NCI-H2196 treated with DMSO at 0.1 percent for 48 hours (cell line): Measurements from ENCODE around the gene DPYSL5.

Experiments used
- DNase-seq: peaks from one replicate; lab custom pipeline; 2025; ENCODE audit not compliant: unreplicated experiment; lab: John Stamatoyannopoulos, UW

Gene DPYSL5

DNA sequence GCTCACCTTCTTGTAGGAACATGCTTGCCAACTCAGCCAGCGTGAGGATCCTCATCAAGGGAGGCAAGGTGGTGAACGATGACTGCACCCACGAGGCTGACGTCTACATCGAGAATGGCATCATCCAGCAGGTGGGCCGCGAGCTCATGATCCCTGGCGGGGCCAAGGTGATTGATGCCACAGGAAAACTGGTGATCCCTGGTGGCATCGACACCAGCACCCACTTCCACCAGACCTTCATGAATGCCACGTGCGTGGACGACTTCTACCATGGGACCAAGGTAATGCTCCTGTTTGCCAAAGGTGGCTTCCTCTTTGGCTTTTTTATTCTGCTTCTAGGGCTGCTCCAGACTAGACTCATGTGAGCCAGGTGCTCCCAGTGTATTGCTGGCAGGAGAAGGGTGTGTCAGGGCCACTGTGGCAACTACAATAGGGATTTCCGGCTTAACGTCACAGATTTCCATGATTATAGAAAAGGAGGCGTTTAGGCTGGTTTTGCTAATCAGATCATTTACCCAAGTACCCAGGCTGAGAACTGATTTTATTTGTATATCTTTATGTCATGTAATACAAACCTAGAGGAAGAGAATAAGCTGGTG is 50.6 kb downstream of the DPYSL5 start:
- DNase-seq, result no peak

DNA sequence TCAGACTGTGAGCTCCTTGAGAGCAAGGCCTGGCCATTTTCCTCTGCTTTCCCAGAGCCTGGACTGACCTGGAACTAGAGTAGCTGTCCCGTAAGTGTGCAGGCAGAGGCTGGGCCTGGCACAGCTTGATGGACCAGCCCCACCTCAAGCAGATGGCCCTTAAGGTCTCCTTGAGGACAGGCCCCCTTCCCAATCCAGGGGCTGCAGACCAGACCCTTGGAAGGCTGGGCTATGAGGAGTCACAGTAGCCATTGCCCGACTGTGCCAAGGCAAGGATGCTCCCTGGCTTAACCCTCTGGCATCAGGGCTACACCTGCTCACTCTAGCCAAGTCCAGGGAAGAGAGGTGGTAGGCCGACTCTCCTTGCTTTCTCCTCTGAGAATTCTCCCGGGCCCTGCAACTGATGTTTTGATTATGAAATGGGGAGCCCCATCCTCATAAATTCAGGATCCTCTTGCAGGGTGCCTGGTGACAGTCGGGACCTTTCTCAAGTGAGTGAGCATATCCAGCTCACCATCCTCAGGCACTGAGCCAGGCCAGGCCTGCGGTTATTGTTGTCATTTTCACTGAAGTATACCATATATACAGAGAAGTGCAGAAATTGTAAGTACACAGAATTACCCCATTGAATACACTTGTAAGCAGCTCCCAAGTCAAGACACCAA is 51.7 kb downstream of the DPYSL5 start:
- no peak for DNase-seq

DNA sequence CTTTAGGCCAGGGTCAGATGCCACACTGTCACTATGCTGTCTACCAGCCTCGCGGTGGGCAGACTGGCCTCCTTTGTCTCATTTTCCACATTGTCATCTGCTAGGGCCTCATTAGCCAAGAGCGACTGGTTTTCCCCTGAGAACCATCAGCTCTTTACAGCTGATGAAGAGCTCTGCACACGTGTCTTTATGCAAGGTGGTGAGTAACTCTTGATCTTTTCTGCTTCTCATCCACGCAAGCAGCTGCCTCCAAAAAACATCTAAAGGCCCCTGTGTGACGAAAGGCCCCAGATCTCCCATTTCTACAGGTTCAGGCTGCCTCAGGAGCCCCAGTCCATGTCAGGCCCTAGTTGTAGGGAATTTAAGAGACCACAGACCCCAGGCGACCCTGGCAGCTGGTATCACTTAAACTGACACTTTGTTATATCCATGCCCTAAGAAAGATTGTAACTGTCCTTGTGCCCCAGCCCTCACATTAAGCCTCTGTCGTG is 52.9 kb downstream of the DPYSL5 start:
- DNase-seq, result no peak

DNA sequence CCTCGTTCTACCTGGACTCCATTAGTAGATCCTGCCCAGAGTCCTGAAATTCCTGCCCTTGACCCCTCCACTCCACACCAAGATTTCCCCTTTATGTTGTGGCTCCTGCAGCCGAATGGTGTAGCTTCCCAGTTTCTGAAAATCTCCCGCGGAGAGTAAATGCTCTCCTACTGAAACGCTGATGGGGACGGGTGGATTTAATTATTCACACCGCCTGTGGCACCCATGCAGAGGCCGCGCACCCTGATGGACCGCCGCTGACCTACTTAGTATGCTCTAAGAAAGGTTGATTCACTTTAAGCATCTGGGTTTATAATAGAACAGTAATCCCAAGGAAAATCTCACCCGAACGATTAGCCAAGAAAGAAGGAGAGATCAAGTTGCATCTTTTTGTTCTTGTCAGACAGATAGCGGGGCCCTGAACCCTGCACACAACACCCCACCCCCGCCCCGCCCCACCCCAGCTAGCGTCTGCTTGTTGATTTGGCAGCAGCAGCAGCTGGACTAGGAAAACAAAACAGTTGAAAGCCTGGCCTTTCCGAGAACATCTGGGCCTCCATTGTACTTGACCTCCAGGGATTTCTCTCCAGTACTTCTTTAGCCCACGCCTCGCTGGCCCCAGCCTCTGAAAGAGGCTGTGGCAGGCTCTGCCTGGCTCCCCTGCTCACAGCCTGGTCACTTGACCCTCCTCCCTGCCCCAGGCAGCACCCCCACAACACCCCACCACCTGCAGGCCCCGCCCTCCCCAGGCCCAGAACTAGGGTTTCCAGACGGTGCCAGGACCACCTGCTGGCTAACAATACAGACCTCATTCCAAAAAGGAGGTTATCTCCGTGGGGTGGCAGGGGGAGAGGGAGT is 53.6 kb downstream of the DPYSL5 start:
- no peak for DNase-seq

DNA sequence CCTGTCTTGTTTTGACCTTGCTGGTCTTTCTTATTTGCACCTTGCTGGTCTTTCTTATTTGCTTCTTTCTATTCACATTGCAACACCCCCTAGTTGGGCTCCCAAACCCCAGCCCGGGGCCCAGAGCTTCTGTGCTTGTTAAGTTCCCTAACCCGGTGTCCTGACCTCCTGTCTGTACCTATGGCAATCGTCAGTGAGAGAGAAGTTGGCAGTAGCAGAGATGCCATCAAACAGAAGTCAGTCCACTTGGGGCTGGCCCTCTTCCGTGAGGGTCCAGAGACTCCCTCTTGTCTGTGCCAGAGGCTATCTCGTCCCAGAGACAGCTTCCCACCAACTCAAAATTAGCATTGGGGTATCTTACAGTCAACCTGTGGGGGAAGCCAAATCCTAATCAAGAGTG is 55.7 kb downstream of the DPYSL5 start:
- DNase-seq, result no peak

DNA sequence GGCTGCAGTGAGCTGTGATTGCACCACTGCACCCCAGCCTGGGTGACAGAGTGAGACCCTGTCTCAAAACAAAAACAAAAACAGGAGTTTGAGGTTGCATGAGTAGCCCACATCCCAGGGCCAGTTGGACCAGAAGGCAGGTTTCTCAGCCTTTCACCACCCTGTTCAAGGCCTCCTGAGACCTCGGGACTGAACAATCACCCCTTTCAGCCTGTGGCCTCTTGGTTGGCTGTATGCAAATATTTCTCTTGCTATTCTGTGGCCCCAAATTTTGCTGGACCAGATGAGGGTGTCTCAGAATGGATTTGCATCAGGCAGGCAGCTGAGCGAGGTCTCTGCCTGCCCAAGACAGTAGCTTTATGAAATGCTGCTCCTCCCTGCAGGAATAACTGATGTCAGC is 56.9 kb downstream of the DPYSL5 start:
- DNase-seq, result no peak

DNA sequence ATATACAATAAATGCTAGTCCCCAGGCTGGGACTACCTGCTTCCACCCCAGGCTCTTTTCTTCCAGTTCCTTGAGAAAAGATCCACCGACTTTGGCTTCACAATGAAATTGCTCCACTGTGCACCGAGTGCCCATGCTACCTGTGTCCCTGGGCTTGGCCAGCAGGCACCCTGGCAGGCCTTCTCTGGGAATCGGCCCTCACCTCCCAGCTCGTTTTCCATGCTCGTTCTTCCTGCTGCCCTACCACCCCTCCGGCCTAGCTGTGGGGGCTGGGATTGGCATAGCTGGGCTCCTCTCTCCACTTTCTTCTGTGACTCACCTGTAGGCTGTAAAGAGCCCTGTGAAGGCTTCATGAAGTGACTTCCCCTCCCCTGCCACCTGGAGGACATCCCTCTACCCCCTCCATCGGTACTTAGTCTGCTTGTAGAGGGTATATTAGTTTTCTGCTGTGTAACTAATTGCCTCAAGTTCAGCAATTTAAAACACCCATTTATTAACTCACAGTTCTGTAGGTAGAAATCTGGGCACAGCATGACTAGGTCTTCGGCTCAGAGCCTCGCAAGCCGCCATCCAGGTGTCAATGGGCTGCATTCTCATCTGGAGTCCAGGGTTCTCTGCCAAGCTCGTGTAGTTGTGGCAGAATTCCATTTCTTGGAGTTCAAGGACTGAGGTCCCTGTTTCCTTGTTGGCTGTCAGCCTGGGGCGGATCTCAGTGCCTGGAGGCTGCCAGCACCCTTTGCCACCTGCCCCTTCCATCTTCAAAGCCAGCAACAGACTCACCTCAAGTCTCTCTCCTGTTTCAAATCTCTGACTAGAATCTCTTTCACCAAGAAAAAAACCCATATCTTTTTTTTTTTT is 57.6 kb downstream of the DPYSL5 start:
- peak; percentile 22 for DNase-seq

DNA sequence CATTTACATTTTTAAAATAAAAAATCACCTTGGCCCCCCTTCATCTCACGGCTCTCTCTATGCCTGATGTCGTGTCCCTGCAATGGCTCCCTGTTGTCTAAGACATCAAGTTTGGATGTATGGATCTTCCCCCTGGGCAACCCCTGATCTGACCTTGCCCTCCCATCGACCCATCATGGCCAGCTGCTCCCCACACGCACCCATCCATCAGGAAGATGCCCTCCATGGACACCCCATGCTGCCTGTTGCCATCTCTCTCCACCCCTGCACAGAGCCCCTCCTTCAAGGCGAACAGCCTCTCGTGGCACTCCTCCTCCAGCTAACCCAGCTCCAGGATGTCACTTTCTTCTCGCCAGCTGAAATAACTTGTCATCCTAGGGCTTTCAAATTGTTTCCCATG is 59.5 kb downstream of the DPYSL5 start:
- DNase-seq, result no peak

DNA sequence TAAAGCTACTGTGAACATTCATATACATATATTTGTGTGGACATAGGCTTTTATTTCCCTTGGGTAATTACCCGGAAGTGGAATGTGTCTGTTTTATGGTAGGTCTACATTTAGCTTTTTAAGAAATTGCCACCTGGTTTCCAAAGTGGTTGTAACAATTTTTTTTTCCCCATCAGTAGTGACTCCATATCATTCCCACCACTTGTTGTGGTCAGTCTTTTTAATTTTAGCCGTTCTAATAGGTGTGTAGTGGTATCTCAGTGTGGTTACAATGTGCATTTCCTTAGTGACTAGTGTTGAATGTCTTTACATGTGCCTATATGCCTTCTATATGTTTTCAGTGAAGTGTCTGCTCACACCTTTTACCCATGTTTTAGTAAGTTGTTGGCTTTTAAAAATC is 62.2 kb downstream of the DPYSL5 start:
- no peak for DNase-seq

DNA sequence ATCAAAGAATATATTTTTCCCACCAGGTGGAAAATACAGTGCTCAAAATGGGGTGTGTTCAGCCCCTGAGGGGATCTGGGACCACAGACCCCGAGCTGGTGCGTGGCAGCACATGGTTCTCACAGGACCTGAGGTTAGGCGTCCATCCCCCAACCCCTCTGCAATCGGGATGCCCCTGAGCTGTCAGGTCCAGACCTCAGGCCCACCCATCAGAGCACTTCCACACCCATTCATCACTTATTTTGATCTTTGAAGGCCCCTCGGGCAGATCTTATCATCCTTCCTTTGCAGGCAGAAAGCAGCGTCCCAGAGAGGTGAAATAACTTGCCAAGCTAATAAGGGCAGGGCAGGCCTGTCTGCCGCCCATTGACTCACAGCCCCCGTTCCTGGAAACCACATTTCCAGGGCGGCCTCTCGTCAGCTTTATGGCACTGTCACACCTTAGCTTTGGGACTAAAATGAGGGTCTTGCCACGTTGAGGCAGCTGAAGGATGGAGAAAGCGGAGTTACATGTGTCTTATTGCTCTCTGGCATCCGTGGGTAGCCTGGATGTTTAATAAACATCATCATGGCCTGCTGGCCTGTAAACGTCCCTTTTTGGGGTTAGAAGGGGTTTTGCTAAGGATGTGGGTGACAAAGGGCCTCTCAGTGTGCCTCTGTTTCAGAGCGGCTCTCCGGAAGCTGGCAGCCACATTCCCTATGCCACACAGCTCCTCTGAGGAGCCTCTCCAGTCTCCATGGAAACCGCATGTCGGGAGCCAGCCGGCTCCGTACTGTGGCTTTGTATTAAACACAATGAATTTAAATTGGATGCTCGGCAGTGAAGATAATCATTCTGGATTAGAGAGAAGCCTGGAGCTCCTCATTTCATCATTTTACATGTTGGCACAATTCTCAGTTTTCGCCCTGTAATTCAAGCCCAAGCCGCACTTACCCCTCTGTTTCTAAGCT is 64.3 kb downstream of the DPYSL5 start:
- peak; percentile 46 for DNase-seq

DNA sequence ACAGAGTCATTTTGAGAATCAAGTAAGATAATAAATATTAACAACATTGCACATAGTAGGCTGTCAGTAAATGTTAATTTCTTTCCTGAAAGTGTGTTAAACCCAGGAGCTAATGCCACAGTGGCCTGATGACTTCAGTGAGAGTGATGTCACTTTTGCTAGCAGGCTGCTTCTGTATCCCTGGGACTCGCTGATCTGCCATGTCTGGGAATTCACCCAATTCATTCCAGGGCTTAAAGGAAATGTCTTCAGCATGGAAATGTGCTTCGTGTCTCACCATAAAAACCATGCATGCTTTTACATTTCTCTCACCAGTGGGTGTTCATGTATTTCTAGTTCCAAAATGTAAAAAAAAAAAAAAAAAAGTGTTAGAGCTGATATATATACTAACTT is 65.7 kb downstream of the DPYSL5 start:
- no peak for DNase-seq

DNA sequence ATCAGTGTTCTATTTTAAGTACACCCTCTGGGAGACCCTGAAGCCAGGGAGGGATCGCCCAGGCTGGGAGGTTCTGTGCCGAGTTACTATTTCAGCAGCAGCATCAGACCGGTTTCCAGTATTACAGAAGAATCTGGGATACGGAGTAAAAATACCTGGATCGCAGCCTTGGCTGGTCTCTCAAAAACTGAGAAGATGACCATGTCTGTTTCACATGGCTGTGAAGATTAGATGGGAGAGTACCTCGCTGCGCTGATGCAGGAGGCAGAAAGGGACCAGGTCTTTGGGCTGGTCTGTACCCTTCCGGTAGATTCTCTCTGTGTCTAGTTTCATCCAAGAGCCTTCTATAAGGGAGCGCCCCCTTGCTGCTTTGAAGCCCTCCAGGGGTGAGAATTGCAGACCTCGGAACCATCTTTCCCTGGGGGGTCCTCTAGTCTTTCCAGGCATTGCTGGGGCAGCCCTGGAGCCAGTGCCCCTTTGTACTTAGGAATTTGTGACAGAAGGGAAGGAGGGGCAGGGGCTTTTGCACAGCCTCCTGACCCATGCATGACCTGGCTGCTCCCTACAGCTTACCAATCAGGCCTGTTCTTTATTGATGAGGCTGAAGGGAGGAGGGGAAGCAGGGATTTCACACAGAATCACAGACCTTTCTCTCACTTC is 66.2 kb downstream of the DPYSL5 start:
- DNase-seq, result no peak

DNA sequence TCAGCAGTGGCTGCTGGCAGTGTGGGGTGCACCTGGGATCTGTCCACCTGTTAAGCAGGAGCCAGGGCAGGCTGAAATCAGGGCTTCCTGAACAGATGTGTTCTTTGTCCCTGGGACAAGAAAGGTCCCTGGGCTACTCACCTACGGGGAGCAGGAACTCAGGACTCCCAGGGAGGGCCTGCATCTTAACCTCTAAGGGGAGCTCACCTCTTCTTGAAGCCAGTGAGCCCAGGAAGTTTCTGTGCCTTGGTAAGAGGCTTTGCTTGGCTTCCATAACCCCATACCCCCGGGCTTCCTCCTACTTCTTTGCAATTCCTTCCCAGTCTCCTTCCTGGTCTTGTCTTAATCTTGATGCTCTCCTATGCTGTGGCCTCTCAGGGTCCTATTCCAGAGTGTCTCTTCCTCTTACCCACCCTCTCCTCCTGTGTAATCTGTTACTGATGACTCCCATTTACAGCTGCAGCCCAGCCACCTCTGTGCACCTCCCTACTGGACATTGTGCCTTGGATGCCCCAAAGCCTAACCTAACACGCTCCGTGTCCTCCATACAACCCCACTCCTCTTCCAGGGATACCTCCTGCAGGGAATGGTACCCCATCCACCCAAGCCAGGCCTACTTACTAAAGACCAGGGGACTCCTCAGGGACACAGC is 66.9 kb downstream of the DPYSL5 start:
- no peak for DNase-seq

DNA sequence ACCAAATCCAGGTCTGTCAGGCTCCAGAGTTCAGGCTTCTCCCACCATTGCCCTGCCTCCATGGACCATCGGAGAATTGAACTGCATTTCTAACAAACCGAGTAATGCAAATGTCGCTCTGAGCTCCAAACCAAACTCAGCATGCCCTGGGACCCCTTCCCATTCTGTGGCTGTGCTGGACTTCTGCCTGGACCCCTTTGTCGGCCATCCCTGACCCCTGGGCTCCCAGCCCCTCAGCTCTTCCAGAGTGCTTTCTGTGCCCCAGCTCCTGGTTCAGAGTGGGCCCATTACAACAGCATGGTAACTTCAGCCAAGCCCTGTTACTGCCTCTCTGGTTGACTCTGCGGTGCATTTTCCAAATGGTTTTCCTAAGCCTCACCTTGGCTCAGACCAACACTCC is 67.4 kb downstream of the DPYSL5 start:
- no peak for DNase-seq

DNA sequence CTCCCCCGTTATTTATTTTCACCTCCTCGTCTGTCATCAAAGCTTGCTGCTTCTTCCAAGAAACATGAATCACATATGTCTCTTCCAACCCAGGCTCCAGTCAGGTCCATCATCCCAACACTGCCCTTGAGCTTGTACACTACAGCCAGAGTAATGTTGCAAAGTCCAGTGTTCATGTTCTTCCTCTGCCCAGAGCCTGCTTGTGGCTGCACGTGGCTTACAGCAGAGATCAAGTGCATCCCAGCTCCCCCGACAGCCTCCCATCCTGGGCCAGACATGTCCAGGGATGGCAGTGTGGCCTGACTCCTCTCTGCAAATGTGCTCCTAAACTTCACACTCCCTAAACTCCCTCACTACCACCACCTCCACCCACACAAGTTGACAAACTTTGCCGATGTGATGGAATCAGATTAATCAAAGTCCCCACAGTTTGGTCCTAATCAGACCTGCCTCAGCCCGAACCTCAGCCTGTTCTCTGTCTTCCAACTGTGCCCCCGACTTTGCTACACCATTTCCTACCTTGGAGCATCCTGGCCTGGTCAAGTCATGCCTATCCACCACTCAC is 68.3 kb downstream of the DPYSL5 start:
- no peak for DNase-seq

DNA sequence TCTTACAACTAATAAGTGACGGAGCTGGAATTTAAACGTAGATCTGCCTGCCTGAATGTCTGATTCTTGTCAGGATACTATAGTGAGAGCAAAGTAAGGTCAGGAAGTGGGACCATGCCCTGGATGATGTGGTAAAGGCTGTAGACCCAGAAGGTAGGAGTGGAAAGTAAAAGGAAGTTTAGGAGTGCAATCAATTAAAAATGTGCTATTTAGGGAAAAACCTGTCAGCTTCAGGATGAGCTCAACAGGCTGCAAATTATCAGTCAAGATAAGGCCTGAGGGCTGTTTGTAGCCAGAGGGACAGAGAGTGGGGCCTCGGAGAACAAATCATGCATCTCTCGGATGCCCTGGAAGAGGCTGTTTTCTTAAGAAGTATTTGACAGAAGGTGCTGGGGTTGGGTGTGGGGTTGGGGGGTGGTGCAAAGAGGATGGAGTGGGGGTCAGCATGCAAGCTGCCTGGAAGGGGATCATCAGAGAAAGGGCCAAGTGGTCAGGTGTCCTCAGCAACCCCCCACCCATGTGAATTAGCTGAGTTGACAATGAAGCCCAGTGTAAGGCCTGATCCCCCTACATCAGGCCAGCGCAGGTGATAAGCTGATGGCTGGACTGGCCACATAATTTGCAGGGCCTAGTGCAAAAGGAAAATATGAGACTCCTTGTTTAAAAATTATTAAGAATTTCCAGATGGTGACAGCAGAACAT is 69.4 kb downstream of the DPYSL5 start:
- DNase-seq, result no peak

DNA sequence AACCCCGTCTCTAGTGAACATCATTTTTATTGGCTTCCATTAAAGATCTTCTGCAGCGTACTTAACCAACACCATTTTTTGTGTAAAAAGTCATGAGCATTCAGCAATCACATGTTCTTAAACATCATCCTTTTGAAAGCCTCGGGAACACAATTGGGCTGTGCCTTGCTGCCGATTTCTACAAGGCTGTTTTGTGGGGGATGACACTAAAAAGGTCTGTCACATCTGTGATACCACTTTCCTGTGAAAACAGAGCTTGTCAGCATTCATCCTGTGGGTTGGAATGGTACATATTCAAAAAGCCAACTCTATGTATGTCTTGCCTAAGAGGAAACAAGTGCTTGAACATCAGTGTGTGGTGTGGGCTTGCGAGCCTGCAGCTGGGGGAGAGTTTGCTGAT is 73.4 kb downstream of the DPYSL5 start:
- no peak for DNase-seq
